SK-N-SH treated with all-trans-retinoic acid at 6 μM for 48 hours (cell line): ENCODE data around the gene ART1.

Experiments
- ATAC-seq: fragments of 200-7000 bp; cut with Tn5 transposase; 3 replicates; pipeline ENCODE4 v1.9.1; 2020; ENCODE audit warnings: mild to moderate bottlenecking, moderate library complexity
- ARNTL ChIP-seq: fragments of 450-650 bp; formaldehyde crosslinking; IDR thresholded peaks from 2 replicates; pipeline ENCODE4 v1.5.0; 2020; ENCODE audit warnings: low read depth, mild to moderate bottlenecking, moderate library complexity, borderline replicate concordance
- BACH2 ChIP-seq: fragments of 250-450 bp; sonication (Bioruptor Pico); IDR thresholded peaks from 2 replicates; pipeline ENCODE4 v1.9.0; 2021; ENCODE audit warnings: mild to moderate bottlenecking, borderline replicate concordance
- CREB5 ChIP-seq: fragments of 250-450 bp; sonication (Bioruptor Pico); IDR thresholded peaks from 2 replicates; pipeline ENCODE4 v1.5.1; 2020; ENCODE audit warnings: low read depth, mild to moderate bottlenecking, moderate library complexity
- CSDC2 ChIP-seq: fragments of 250-450 bp; sonication (Bioruptor Pico); IDR thresholded peaks from 2 replicates; pipeline ENCODE4 v1.5.0; 2020; ENCODE audit warnings: mild to moderate bottlenecking, moderate library complexity
- CSRNP3 ChIP-seq: fragments of 250-450 bp; sonication (Bioruptor Pico); IDR thresholded peaks from 2 replicates; pipeline ENCODE4 v1.5.1; 2021; ENCODE audit warnings: mild to moderate bottlenecking, moderate library complexity
- ESRRG ChIP-seq: fragments of 250-450 bp; sonication (Bioruptor Pico); IDR thresholded peaks from 2 replicates; pipeline ENCODE4 v1.6.1; 2021; ENCODE audit warnings: mild to moderate bottlenecking
- GLIS3 ChIP-seq: fragments of 250-450 bp; sonication (Bioruptor Pico); IDR thresholded peaks from 2 replicates; pipeline ENCODE4 v1.5.0; 2020; ENCODE audit warnings: mild to moderate bottlenecking, moderate library complexity
- ISL1 ChIP-seq: fragments of 250-450 bp; sonication (Bioruptor Pico); IDR thresholded peaks from 2 replicates; pipeline ENCODE4 v2.1.2; 2022; ENCODE audit warnings: mild to moderate bottlenecking, moderate library complexity
- OSR1 ChIP-seq: fragments of 250-450 bp; sonication (Bioruptor Pico); IDR thresholded peaks from 2 replicates; pipeline ENCODE4 v1.8.0; 2022; ENCODE audit warnings: moderate library complexity, mild to moderate bottlenecking, inconsistent platforms
- PATZ1 ChIP-seq: fragments of 250-450 bp; sonication (Bioruptor Pico); IDR thresholded peaks from 2 replicates; pipeline ENCODE4 v1.8.0; 2020; ENCODE audit warnings: mild to moderate bottlenecking, moderate library complexity, borderline replicate concordance
- POU6F1 ChIP-seq: fragments of 250-450 bp; sonication (Bioruptor Pico); IDR thresholded peaks from 2 replicates; pipeline ENCODE4 v1.8.0; 2021; ENCODE audit warnings: low read depth, mild to moderate bottlenecking, moderate library complexity, borderline replicate concordance
- RARB ChIP-seq: fragments of 250-450 bp; sonication (Bioruptor Pico); IDR thresholded peaks from 2 replicates; pipeline ENCODE4 v1.8.0; 2021; ENCODE audit warnings: mild to moderate bottlenecking, moderate library complexity
- SNAI2 ChIP-seq: fragments of 250-450 bp; sonication (Bioruptor Pico); IDR thresholded peaks from 2 replicates; pipeline ENCODE4 v1.5.0; 2020; ENCODE audit warnings: mild to moderate bottlenecking, moderate library complexity
- TCF4 ChIP-seq: fragments of 250-450 bp; sonication (Bioruptor Pico); IDR thresholded peaks from 2 replicates; pipeline ENCODE4 v1.8.0; 2021; ENCODE audit warnings: mild to moderate bottlenecking, moderate library complexity, borderline replicate concordance
- TOX ChIP-seq: fragments of 250-450 bp; sonication (Bioruptor Pico); IDR thresholded peaks from 2 replicates; pipeline ENCODE4 v1.8.0; 2021; ENCODE audit warnings: mild to moderate bottlenecking, moderate library complexity, borderline replicate concordance
- TSHZ2 ChIP-seq: fragments of 250-450 bp; sonication (Bioruptor Pico); IDR thresholded peaks from 2 replicates; pipeline ENCODE4 v1.5.0; 2020; ENCODE audit warnings: mild to moderate bottlenecking, moderate library complexity
- ZC3H10 ChIP-seq: fragments of 250-450 bp; sonication (Bioruptor Pico); IDR thresholded peaks from 2 replicates; pipeline ENCODE4 v1.5.1; 2021; ENCODE audit warnings: mild to moderate bottlenecking, moderate library complexity
- ZFP3 ChIP-seq: fragments of 250-450 bp; sonication (Bioruptor Pico); IDR thresholded peaks from 2 replicates; pipeline ENCODE4 v1.5.0; 2020; ENCODE audit warnings: mild to moderate bottlenecking, moderate library complexity
- ZFP30 ChIP-seq: fragments of 450-650 bp; formaldehyde crosslinking; IDR thresholded peaks from 2 replicates; pipeline ENCODE4 v1.5.0; 2022; ENCODE audit warnings: mild to moderate bottlenecking, moderate library complexity
- ZNF565 ChIP-seq: fragments of 450-650 bp; formaldehyde crosslinking; conservative IDR thresholded peaks from 2 replicates; pipeline ENCODE4 v1.5.0; 2020; ENCODE audit warnings: low read depth, mild to moderate bottlenecking, moderate library complexity
- ZNF70 ChIP-seq: fragments of 450-650 bp; formaldehyde crosslinking; IDR thresholded peaks from 2 replicates; pipeline ENCODE4 v1.5.0; 2020; ENCODE audit warnings: mild to moderate bottlenecking, moderate library complexity
- ZNF8 ChIP-seq: fragments of 450-650 bp; formaldehyde crosslinking; IDR thresholded peaks from 2 replicates; pipeline ENCODE4 v1.5.0; 2020; ENCODE audit warnings: mild to moderate bottlenecking, moderate library complexity

Gene ART1

GRCh38 chr11:3669128-3669527, 24.2 kb downstream of the ART1 start (continued):
- no peak for TF ChIP-seq BACH2 (CRISPR knock-in tag)
- no peak for TF ChIP-seq ZC3H10 (CRISPR knock-in tag)
- TF ChIP-seq, all 23 proteins: peak for 0

GRCh38 chr11:3669742-3670183, 24.8 kb downstream of the ART1 start:
- ATAC-seq, result no peak; the same call in 2 of the 3 replicates
- TF ChIP-seq CSRNP3 (CRISPR knock-in tag) (no peak), OSR1 (CRISPR knock-in tag) (no peak), CREB5 (CRISPR knock-in tag) (no peak), ZNF70 (CRISPR knock-in tag) (no peak), ZNF565 (CRISPR knock-in tag) (no peak), PATZ1 (CRISPR knock-in tag) (no peak), ESRRG (no peak), ARNTL (CRISPR knock-in tag) (no peak), POU6F1 (CRISPR knock-in tag) (no peak), ZNF8 (CRISPR knock-in tag) (no peak), ZFP3 (CRISPR knock-in tag) (no peak), TCF4 (CRISPR knock-in tag) (no peak), ZC3H10 (CRISPR knock-in tag) (no peak), ZFP30 (CRISPR knock-in tag) (no peak), TSHZ2 (CRISPR knock-in tag) (no peak), TOX (CRISPR knock-in tag) (no peak), BACH2 (CRISPR knock-in tag) (no peak), GLIS3 (no peak), RARB (CRISPR knock-in tag) (no peak), ISL1 (CRISPR knock-in tag) (no peak)

- peak; percentile 10; the same call in 1 of the 3 replicates for ATAC-seq
- TF ChIP-seq OSR1 (CRISPR knock-in tag) (no peak), ZFP30 (CRISPR knock-in tag) (no peak), PATZ1 (CRISPR knock-in tag) (no peak), CSDC2 (CRISPR knock-in tag) (no peak), SNAI2 (no peak), ZC3H10 (CRISPR knock-in tag) (no peak), ZNF8 (CRISPR knock-in tag) (no peak), TOX (CRISPR knock-in tag) (no peak), CSRNP3 (CRISPR knock-in tag) (no peak)
Observed at GRCh38 chr11:3671334-3672254, 26.7 kb downstream of the ART1 start, which contains the start of gene CHRNA10. Gene CHRNA10 (minus strand): TSS chr11:3671384. CDS start chr11:3671312, 72 bp downstream.
